Hepatocyte (in vitro differentiated cells): ENCODE measurements around the gene ADAM10. TPM values are rescaled to one million over a fixed set of nuclear protein-coding genes. Genes with fewer than 3 reads are reported as not detected.

ENCODE experiments used
- DNase-seq: peaks from one replicate; pipeline ENCODE4 v3.0.0-alpha.2; 2016; ENCODE audit warnings: low spot score
- H2AFZ ChIP-seq: fragments of 200-600 bp; sonication (generic); 2 replicates; pipeline ENCODE4 v1.6.0; 2016; ENCODE audit warnings: antibody characterized with exemption, mild to moderate bottlenecking
- H3K27ac ChIP-seq: fragments of 200-600 bp; sonication (generic); 2 replicates; pipeline ENCODE4 v1.5.1; 2016; ENCODE audit warnings: mild to moderate bottlenecking
- H3K27me3 ChIP-seq: fragments of 200-600 bp; sonication (generic); 2 replicates; pipeline ENCODE4 v1.6.1; 2016
- H3K36me3 ChIP-seq: fragments of 200-600 bp; sonication (generic); replicated peaks from 2 replicates; pipeline ENCODE4 v1.5.1; 2016; ENCODE audit warnings: low read depth; ENCODE audit not compliant: insufficient read depth
- H3K4me1 ChIP-seq: fragments of 200-600 bp; sonication (generic); 2 replicates; pipeline ENCODE4 v1.5.1; 2016; ENCODE audit warnings: mild to moderate bottlenecking, moderate library complexity; ENCODE audit not compliant: insufficient read depth
- H3K4me2 ChIP-seq: fragments of 200-600 bp; sonication (generic); 2 replicates; pipeline ENCODE4 v1.6.0; 2016
- H3K4me3 ChIP-seq: fragments of 200-600 bp; sonication (generic); 2 replicates; pipeline ENCODE4 v1.5.1; 2016; ENCODE audit warnings: mild to moderate bottlenecking
- H3K79me2 ChIP-seq: fragments of 200-600 bp; sonication (generic); 2 replicates; pipeline ENCODE4 v1.6.0; 2017; ENCODE audit warnings: mild to moderate bottlenecking
- H3K9me2 ChIP-seq: fragments of 200-600 bp; sonication (generic); replicated peaks from 2 replicates; pipeline ENCODE4 v1.6.0; 2017; ENCODE audit warnings: mild to moderate bottlenecking; ENCODE audit not compliant: insufficient read depth
- H3K9me3 ChIP-seq: fragments of 200-600 bp; sonication (generic); 2 replicates; pipeline ENCODE4 v1.5.1; 2016; ENCODE audit warnings: low read depth, mild to moderate bottlenecking
- H4K20me1 ChIP-seq: fragments of 200-600 bp; sonication (generic); 2 replicates; pipeline ENCODE4 v1.6.0; 2016; ENCODE audit warnings: mild to moderate bottlenecking; ENCODE audit not compliant: insufficient read depth, poor library complexity, severe bottlenecking
- CTCF ChIP-seq: fragments of 200-600 bp; sonication (generic); IDR thresholded peaks from 2 replicates; pipeline ENCODE4 v1.5.1; 2016; ENCODE audit warnings: antibody characterized with exemption, mild to moderate bottlenecking; ENCODE audit not compliant: poor library complexity
- EZH2 ChIP-seq: fragments of 200-600 bp; sonication (generic); IDR thresholded peaks from 2 replicates; pipeline ENCODE4 v1.6.1; 2016; ENCODE audit warnings: antibody characterized with exemption, mild to moderate bottlenecking, borderline replicate concordance
- EZH2phosphoT487 ChIP-seq: fragments of 200-600 bp; sonication (generic); IDR thresholded peaks from one replicate; pipeline ENCODE4 v1.6.1; 2018; ENCODE audit warnings: antibody characterized with exemption, mild to moderate bottlenecking, low read depth, moderate library complexity; ENCODE audit not compliant: unreplicated experiment, severe bottlenecking
- WGBS: methylation state at CpG from one replicate; pipeline ENCODE4 v1.1.6; 2016; ENCODE audit warnings: low lambda C conversion rate; ENCODE audit errors: missing lambda C conversion rate; 5-methylcytosine and 5-hydroxymethylcytosine counted together
- polyA plus RNA-seq: library from polyadenylated mRNA; unstranded; fragments of >200 nt; fragmentation: Nextera tagmentation; extraction: Ambion mirVana; gene quantifications from 2 replicates; pipeline ENCODE4 v1.2.1, GENCODE V29; 2016
- total RNA-seq: library from RNA; depleted of rRNA; stranded (reverse); fragments of >200 nt; gene quantifications from 2 replicates; pipeline ENCODE4 v1.2.3, GENCODE V29; 2014

The ADAM10 gene
- total and polyA plus RNA-seq, 2 experiments from 2014 or later = 112 to 163 TPM

- Histone ChIP-seq H4K20me1 (peaks cover 12% of the 10 kb centered on the region), H3K9me3 (no peaks in the 10 kb centered on the region), H3K9me2 (no peaks in the 10 kb centered on the region), H3K4me3 (no peak overlapping the region), H3K27me3 (no peaks in the 10 kb centered on the region), H3K4me2 (no peak overlapping the region), H3K36me3 (no peaks in the 10 kb centered on the region), H3K79me2 (peaks cover 99% of the 10 kb centered on the region), H3K4me1 (no peaks in the 10 kb centered on the region), H3K27ac (no peak overlapping the region), H2AFZ (no peak overlapping the region)
- TF ChIP-seq EZH2 (no peak), EZH2phosphoT487 (no peak), CTCF (no peak)
- 96% methylated on average over 2 of the region's 2 CpGs for WGBS
- DNase-seq = no peak
Measured at GRCh38 chr15:58699769-58700168, 49.7 kb downstream of the ADAM10 start.

DNA sequence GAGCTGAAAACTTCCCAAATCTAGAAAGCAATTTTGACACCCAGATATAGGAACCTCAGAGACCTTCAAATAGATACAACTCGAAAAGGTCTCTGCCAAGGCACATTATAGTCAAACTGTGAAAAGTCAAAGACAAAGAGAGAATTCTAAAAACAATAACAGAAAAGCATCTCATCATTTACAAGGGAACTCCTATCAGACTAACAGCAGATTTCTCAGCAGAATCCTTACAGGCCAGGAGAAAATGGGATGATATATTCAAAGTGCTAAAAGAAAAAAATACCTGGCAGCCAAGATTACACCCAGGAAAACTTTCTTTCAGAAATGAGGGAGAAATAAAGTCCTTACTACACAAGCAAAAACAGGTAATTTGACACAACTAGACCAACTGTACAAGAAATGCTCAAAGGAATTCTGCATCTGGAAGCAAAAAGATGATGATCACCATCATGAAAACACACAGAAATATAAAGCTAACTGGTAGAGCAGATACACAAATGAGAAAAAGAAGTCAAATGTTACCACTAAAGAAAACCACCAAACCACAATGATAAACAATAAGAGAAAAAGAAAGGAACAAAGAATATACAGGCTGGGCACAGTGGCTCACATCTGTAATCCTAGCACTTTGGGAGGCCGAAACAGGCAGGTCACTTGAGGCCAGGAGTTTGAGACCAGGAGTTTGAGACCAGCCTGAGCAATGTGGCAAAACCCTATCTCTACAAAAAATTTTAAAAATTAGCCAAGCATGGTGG is 50.4 kb downstream of the ADAM10 start:
- 95% methylated on average over 2 of the region's 2 CpGs for WGBS

GRCh38 chr15:58697220-58697619 is 52.3 kb downstream of the ADAM10 start:
- 100% methylated on average over 2 of the region's 2 CpGs for WGBS
- H3K4me3 ChIP-seq = no peak overlapping the region
- DNase-seq = no peak
- H3K27ac ChIP-seq = no peak overlapping the region
- H3K4me2 ChIP-seq = no peak overlapping the region
- no peaks in the 10 kb centered on the region for H3K27me3 ChIP-seq
- H3K36me3 ChIP-seq = no peaks in the 10 kb centered on the region
- H3K9me2 ChIP-seq = no peaks in the 10 kb centered on the region
- peaks cover 89% of the 10 kb centered on the region for H3K79me2 ChIP-seq
- H3K4me1 ChIP-seq = no peaks in the 10 kb centered on the region
- no peaks in the 10 kb centered on the region for H3K9me3 ChIP-seq
- peaks cover 17% of the 10 kb centered on the region for H4K20me1 ChIP-seq
- H2AFZ ChIP-seq = no peak overlapping the region
- no peak for TF ChIP-seq CTCF
- no peak for TF ChIP-seq EZH2phosphoT487
- no peak for TF ChIP-seq EZH2

More for the DNA sequence above, 50.4 kb downstream of the ADAM10 start:
- no peak overlapping the region for H3K27ac ChIP-seq
- peaks cover 14% of the 10 kb centered on the region for H4K20me1 ChIP-seq
- H3K27me3 ChIP-seq = no peaks in the 10 kb centered on the region
- no peaks in the 10 kb centered on the region for H3K9me3 ChIP-seq
- no peak for TF ChIP-seq EZH2phosphoT487
- TF ChIP-seq CTCF = no peak
- no peak for TF ChIP-seq EZH2
- no peak for DNase-seq
- no peak overlapping the region for H3K4me2 ChIP-seq
- no peaks in the 10 kb centered on the region for H3K4me1 ChIP-seq
- no peak overlapping the region for H3K4me3 ChIP-seq
- H3K36me3 ChIP-seq = no peaks in the 10 kb centered on the region
- no peaks in the 10 kb centered on the region for H3K9me2 ChIP-seq
- peaks cover 99% of the 10 kb centered on the region for H3K79me2 ChIP-seq
- H2AFZ ChIP-seq = no peak overlapping the region

DNA sequence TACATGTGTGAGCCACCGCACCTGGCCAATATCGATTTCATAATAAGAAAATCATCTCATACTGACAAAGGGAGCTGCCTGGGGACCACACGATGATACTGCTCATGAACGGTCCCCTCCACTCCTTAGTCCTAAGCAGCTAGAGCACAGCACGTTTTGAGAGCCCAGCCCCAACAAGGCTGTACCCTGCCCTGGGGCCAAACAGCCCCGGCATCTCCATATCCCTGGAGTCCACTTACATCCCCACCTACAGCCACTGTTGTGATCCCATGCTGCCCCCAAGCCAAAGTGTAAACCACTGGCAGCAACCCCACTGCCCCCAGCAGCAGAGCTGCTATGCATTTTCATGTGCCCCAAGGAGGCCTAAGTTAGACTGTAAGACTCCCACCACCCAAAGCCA is 52.8 kb downstream of the ADAM10 start:
- no peak overlapping the region for H2AFZ ChIP-seq
- H3K27me3 ChIP-seq = no peaks in the 10 kb centered on the region
- no peak overlapping the region for H3K4me3 ChIP-seq
- peaks cover 17% of the 10 kb centered on the region for H4K20me1 ChIP-seq
- no peak for TF ChIP-seq EZH2phosphoT487
- TF ChIP-seq CTCF = no peak
- no peak for TF ChIP-seq EZH2
- no peak overlapping the region for H3K27ac ChIP-seq
- no peaks in the 10 kb centered on the region for H3K36me3 ChIP-seq
- no peaks in the 10 kb centered on the region for H3K4me1 ChIP-seq
- WGBS = 94% methylated on average over 6 of the region's 6 CpGs
- H3K9me3 ChIP-seq = no peaks in the 10 kb centered on the region
- H3K79me2 ChIP-seq = peaks cover 89% of the 10 kb centered on the region
- DNase-seq = no peak
- H3K4me2 ChIP-seq = no peak overlapping the region
- no peaks in the 10 kb centered on the region for H3K9me2 ChIP-seq
